ENCODE data around the gene CLUH. TPM values are rescaled to one million over a fixed set of nuclear protein-coding genes. Genes with fewer than 3 reads are reported as not detected.

CLUH gene
- polyA plus RNA-seq, 1 experiment: 7.1 TPM

DNA sequence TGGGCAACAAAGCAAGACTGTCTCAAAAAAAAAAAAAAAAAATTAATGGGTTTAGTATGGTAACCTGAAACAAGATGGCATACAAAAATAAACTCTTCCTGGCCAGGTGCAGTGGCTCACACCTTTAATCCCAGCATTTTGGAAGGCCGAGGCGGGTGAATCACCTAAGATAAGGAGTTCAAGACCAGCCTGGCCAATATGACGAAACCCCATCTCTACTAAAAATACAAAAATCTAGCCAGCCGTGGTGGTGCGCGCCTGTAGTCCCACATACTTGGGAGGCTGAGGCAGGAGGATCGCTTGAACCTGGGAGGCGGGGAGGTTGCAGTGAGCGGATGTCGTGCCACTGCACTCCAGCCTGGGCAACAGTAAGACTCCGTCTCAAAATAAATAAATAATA lies 62.4 kb downstream of the CLUH start:
- TF ChIP-seq CTCF (IDR thresholded peaks at IDR 0.05; ENCODE audit: low read depth, low read length): no peak
- no peaks in the 10 kb centered on the region for H3K27me3 ChIP-seq (ENCODE audit: control insufficient read depth, insufficient read depth, low read length)
- ChIA-PET POLR2A (no interaction called here), CTCF (no interaction called here)
- no peak overlapping the region for H3K4me3 ChIP-seq (ENCODE audit: low read depth, low read length)
- H3K27ac ChIP-seq (ENCODE audit: low read depth, low read length): no peak overlapping the region
- DNase-seq (ENCODE audit: low read depth, low spot score): no peak
- no peaks in the 10 kb centered on the region; the same call in 1 of the 2 replicates for H3K9me3 ChIP-seq (ENCODE audit: control insufficient read depth, insufficient read depth, low read length)

DNA sequence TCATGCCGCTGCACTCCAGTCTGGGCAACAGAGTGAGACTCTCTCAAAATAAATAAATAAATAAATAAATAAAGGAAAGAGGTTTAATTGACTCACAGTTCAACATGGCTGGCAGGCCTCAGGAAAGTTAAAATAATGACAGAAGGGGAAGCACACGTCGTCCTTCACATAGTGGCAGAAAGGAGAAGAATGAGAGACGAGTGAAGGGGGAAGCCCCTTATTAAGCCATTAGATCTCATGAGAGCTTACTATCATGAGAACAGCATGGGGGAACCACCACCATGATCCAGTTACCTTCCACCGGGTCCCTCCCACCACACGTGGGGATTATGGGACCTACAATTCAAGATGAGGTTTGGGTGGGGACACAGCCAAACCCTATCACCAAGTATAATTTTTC lies 63.6 kb downstream of the CLUH start:
- POLR2A ChIA-PET: no interaction called here
- TF ChIP-seq CTCF (IDR thresholded peaks at IDR 0.05; ENCODE audit: low read depth, low read length): no peak
- no peaks in the 10 kb centered on the region for H3K27me3 ChIP-seq (ENCODE audit: control insufficient read depth, insufficient read depth, low read length)
- no peak for DNase-seq (ENCODE audit: low read depth, low spot score)
- no peak overlapping the region for H3K27ac ChIP-seq (ENCODE audit: low read depth, low read length)
- CTCF ChIA-PET: no interaction called here
- H3K4me3 ChIP-seq (ENCODE audit: low read depth, low read length): no peak overlapping the region
- H3K9me3 ChIP-seq (ENCODE audit: control insufficient read depth, insufficient read depth, low read length): no peaks in the 10 kb centered on the region; the same call in 1 of the 2 replicates

GRCh38 chr17:2644971-2645370 lies 66.6 kb downstream of the CLUH start:
- Histone ChIP-seq H3K9me3 (ENCODE audit: control insufficient read depth, insufficient read depth, low read length) (no peaks in the 10 kb centered on the region), H3K27me3 (ENCODE audit: control insufficient read depth, insufficient read depth, low read length) (no peaks in the 10 kb centered on the region), H3K4me3 (ENCODE audit: low read depth, low read length) (no peak overlapping the region), H3K27ac (ENCODE audit: low read depth, low read length) (no peak overlapping the region)
- ChIA-PET CTCF (interaction anchor here (0.6 kb wide), 1 partner anchor 11 kb away, joined by 3 read pairs; no protein-coding TSS in a partner anchor), POLR2A (no interaction called here)
- no peak for TF ChIP-seq CTCF (IDR thresholded peaks at IDR 0.05; ENCODE audit: low read depth, low read length)
- DNase-seq (ENCODE audit: low read depth, low spot score): no peak

Small RNA genes lying within 50 kb of the gene (small RNA-seq; reads per million reads assigned to genes)
- gene MIR1253 (ENCODE audit: insufficient read length, low read depth) (not detected), gene MIR6776 (ENCODE audit: insufficient read length, low read depth) (not detected), gene RN7SL608P (ENCODE audit: insufficient read length, low read depth) (not detected), gene hsa-mir-1253 (ENCODE audit: insufficient read length, low read depth) (not detected)

Other genes with a start within 250 kb of the CLUH start
- gene METTL16, start 199.9 kb downstream of the CLUH start, polyA plus RNA-seq (2011; rRNA removed): 16.1 and 16.9 TPM in 2 replicates
- gene PAFAH1B1, start 118.1 kb downstream of the CLUH start, polyA plus RNA-seq (2011; rRNA removed): 91.7 and 111 TPM in 2 replicates
- not detected in 2 replicates for gene CCDC92B, start 37.9 kb upstream of the CLUH start, polyA plus RNA-seq (2011; rRNA removed)
- 2.8 and 3.4 TPM in 2 replicates for gene RAP1GAP2, start 84.7 kb upstream of the CLUH start, polyA plus RNA-seq (2011; rRNA removed)